GM18502 (cell line): ENCODE results near the gene YPEL3.

Experiments
- ATAC-seq: cut with Tn5 transposase; IDR thresholded peaks from one replicate; pipeline ENCODE4 v1.9.1; 2021; ENCODE audit warnings: mild to moderate bottlenecking; ENCODE audit not compliant: unreplicated experiment, poor library complexity

The YPEL3 gene

GRCh38 chr16:30053376-30054015 lies 42.5 kb downstream of the YPEL3 start:
- peak; percentile 8 for ATAC-seq

- ATAC-seq = peak; percentile 70
Measured at GRCh38 chr16:30052671-30053372, 43.2 kb downstream of the YPEL3 start.

- ATAC-seq = no peak
Measured at GRCh38 chr16:30051518-30051917, 44.5 kb downstream of the YPEL3 start.

GRCh38 chr16:30049871-30050270 lies 46.1 kb downstream of the YPEL3 start:
- ATAC-seq = no peak

- no peak for ATAC-seq
Measured at GRCh38 chr16:30046588-30046987, 49.4 kb downstream of the YPEL3 start.

- no peak for ATAC-seq
Measured at GRCh38 chr16:30046178-30046577, 49.8 kb downstream of the YPEL3 start.
